ENCODE data around the gene TNRC6A. TPM values are rescaled to one million over a fixed set of nuclear protein-coding genes. Genes with fewer than 3 reads are reported as not detected.

The TNRC6A gene
- total RNA-seq, 6 experiments from 2014 or later: 17.0 to 38.4 (median 23.1) TPM

GRCh38 chr16:24846548-24847357 lies 117.3 kb downstream of the TNRC6A start:
- Histone ChIP-seq H3K9me3 (no peaks in the 10 kb centered on the region), H3K4me3 (no peak overlapping the region), H3K36me3 (no peaks in the 10 kb centered on the region), H3K4me1 (no peaks in the 10 kb centered on the region), H3K27me3 (no peaks in the 10 kb centered on the region), H3K27ac (no peak overlapping the region)
- intact Hi-C loops (cut with DNase I): no loop called here
- DNase-seq: no peak
- WGBS (ENCODE audit: insufficient coverage, low coverage, low lambda C conversion rate, missing lambda C conversion rate): 49% methylated on average over 3 of the region's 8 CpGs
- ATAC-seq: no peak
- TF ChIP-seq CTCF (IDR thresholded peaks at IDR 0.05) (no peak), POLR2A (IDR thresholded peaks at IDR 0.05) (no peak)

DNA sequence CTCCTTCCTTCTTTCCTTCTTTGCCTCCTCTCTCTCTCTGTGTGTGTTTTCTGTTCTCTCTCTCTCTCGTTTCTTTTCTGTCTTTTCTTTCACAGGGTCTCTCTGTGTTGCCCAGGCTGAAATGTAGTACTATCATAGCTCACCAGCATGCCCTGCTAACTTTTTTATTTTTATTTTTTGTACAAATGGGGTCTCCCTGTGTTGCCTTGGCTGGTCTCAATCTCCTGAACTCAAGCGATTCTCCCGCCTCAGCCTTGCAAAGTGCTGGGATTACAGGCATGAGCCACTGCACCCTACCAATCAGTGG lies 117.9 kb downstream of the TNRC6A start:
- no peaks in the 10 kb centered on the region for H3K27me3 ChIP-seq
- intact Hi-C loops (cut with DNase I): no loop called here
- DNase-seq (no peak), ATAC-seq (no peak)
- no peaks in the 10 kb centered on the region for H3K36me3 ChIP-seq
- no peaks in the 10 kb centered on the region for H3K4me1 ChIP-seq
- TF ChIP-seq POLR2A (IDR thresholded peaks at IDR 0.05) (no peak), CTCF (IDR thresholded peaks at IDR 0.05) (no peak)
- no peak overlapping the region for H3K27ac ChIP-seq
- WGBS (ENCODE audit: insufficient coverage, low coverage, low lambda C conversion rate, missing lambda C conversion rate): 93% methylated on average over 3 of the region's 3 CpGs
- no peaks in the 10 kb centered on the region for H3K9me3 ChIP-seq
- H3K4me3 ChIP-seq: no peak overlapping the region

- DNase-seq (no peak), ATAC-seq (no peak)
- Histone ChIP-seq H3K27ac (no peak overlapping the region), H3K4me1 (no peaks in the 10 kb centered on the region), H3K9me3 (no peaks in the 10 kb centered on the region), H3K4me3 (no peak overlapping the region), H3K36me3 (no peaks in the 10 kb centered on the region), H3K27me3 (no peaks in the 10 kb centered on the region)
- TF ChIP-seq POLR2A (IDR thresholded peaks at IDR 0.05): no peak
- TF ChIP-seq CTCF (IDR thresholded peaks at IDR 0.05): no peak
- intact Hi-C loops (cut with DNase I): no loop called here
- WGBS (ENCODE audit: insufficient coverage, low coverage, low lambda C conversion rate, missing lambda C conversion rate): 76% methylated on average over 5 of the region's 5 CpGs
Measured at GRCh38 chr16:24848065-24848464, 118.6 kb downstream of the TNRC6A start.

DNA sequence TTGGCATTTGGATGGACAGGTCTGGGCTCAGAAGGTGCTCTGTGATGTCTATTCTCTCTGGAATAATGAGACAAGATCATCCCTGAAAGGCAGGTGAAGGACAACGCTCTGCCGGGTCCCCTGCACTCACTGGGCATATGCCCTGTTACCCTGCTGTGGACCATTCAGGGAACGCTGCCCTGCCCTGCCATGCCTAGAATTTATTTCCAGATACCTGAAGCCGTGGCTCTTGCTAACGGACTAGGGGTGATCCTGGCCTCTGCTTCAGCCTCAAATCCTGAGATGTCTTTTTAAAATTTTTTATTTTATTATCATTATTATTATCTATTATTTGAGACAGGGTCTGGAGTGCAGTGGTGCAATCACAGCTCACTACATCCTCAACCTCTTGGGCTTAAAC lies 120.2 kb downstream of the TNRC6A start:
- Histone ChIP-seq H3K36me3 (no peaks in the 10 kb centered on the region), H3K4me1 (no peaks in the 10 kb centered on the region), H3K9me3 (no peaks in the 10 kb centered on the region), H3K27me3 (no peaks in the 10 kb centered on the region), H3K4me3 (no peak overlapping the region), H3K27ac (no peak overlapping the region)
- DNase-seq (no peak), ATAC-seq (no peak)
- intact Hi-C loops (cut with DNase I): no loop called here
- no peak for TF ChIP-seq CTCF (IDR thresholded peaks at IDR 0.05)
- TF ChIP-seq POLR2A (IDR thresholded peaks at IDR 0.05): no peak
- WGBS (ENCODE audit: insufficient coverage, low coverage, low lambda C conversion rate, missing lambda C conversion rate): 92% methylated on average over 2 of the region's 5 CpGs

Measured in right lobe of liver (tissue), 6 donors.